Stimulated activated CD4-positive, alpha-beta T cell treated with anti-CD3 and anti-CD28 coated beads, Interleukin-4, amount 100 ng/mL, for 4 hours (primary cell): ENCODE results near the gene LSAMP.

Experiments used
- DNase-seq, 2 experiments: peaks; one replicate each; pipeline ENCODE4 v3.0.0-alpha.2; 2020

LSAMP gene

DNA sequence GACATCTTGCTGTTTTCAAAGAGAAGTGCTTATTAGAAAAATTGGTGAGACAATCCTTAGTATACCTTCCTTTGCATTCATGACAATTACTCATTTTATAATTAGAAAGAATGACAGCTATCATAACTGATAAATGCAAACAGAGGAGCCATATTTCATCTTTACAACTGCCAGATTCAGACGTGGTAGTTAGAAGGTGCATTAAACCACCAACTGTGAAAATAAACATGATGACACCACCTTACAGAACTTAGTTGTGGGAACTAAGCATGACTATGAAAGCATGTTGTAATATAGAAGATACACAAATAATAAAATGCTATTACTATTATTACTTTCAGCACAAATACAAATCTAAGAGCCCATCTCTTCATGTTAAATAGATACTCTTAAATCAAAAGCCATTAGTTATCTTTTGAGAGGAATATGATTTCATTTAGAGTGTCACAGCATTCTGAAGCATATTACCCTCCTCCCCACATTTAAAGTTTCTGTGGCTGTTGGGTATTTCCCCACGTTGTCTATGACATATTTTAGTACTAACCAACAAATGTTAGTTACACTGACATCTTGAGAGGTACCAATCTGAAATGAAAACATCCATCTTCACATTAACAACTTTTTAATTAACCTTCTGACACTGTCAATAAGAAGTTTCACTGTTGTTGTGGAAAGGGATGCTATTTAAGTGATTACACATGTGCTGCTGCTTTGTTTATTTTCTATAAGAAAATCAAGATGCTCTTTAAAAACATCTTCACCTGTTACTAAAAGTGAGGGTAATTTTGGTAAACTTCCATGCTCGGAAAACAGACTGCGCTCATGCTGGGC is 163.8 kb downstream of the LSAMP start:
- no peak for DNase-seq

DNA sequence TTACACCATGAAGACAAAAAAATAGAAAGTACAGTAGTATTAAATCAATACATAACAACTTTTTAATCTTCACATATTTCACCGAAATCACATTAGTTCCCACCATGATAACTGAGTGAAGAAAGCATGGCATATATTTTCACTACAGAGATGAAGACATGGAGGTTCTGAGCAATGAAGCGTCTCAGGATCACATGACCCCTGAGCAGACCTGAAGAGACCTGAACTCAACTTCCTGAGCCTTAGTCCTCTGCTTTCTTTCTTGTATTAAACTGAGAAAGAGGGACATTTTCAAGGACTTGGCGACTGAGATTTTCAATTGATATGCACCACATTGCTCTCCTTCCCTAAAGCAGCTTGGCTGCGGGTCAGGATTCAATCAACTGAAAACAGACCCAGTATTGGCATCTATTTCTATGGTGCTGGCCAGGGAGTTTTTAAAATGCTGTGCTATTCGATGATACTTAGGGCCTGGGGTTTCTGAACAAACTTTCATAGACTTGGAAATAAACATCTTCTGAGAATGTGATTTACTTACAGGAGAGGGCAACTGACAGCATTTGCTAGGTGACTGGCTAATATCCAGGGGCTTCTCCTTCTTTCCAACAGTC is 165.1 kb downstream of the LSAMP start:
- DNase-seq = no peak

DNA sequence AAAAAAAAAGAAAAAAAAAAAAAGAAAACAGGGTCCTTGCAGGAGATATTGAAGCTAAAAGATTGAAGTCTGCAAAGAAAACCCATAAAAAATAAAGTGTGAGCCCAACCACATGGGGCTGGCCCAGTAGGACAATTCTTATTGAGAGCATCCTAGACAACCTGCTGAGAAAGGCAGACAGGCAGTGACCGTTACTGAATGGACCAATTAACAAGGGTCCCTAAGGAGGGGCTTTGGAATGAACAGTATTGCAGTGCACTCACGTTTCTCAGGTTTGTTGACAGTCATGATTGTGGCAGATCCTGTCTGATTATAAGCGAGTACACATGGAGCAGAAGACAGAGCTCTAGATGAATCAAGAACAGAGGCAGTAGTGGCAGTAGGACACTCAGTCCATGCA is 168.6 kb downstream of the LSAMP start:
- DNase-seq = no peak

DNA sequence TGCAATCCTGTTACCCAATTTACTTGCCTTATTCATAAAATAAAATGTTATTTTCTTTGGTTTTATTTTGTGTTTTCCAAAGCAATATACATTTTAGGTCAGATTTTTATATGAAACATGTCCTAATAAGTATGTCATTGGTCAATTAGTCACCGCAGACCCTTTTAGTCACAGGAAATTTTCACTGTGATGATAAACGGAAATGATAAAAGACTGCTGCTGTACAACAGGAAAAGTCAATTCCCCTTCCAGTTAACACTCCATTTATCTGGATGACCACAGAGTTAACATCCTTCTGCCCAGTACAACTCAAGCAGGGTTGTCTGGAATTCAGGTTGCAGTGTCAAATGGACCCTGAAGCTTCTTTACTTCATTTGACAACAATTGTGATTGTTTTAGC is 175.2 kb downstream of the LSAMP start:
- DNase-seq = no peak

DNA sequence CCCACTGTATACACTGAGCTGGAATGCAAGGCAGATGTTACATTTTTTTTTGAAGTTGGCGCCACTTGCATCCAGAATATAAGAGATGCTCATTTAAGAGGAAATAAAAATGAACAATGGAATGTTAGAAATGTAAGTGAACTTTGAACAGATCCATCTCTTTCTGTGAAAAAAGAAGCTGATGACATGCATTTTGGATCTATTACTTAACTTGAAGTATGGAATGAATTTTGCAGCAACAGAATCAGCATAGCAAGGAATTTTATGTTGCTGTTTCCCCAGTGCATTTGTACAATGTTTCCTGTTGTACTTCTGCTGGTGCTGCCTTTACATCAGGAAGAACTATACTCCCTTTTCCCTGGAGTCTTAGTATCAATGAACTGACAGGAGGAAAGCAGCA is 178.2 kb downstream of the LSAMP start:
- no peak for DNase-seq

- DNase-seq = no peak
These were observed 179.2 kb downstream of the LSAMP start for GRCh38 chr3:116265976-116266584.

- DNase-seq = no peak
These were observed 180.0 kb downstream of the LSAMP start for GRCh38 chr3:116265320-116265695.

DNA sequence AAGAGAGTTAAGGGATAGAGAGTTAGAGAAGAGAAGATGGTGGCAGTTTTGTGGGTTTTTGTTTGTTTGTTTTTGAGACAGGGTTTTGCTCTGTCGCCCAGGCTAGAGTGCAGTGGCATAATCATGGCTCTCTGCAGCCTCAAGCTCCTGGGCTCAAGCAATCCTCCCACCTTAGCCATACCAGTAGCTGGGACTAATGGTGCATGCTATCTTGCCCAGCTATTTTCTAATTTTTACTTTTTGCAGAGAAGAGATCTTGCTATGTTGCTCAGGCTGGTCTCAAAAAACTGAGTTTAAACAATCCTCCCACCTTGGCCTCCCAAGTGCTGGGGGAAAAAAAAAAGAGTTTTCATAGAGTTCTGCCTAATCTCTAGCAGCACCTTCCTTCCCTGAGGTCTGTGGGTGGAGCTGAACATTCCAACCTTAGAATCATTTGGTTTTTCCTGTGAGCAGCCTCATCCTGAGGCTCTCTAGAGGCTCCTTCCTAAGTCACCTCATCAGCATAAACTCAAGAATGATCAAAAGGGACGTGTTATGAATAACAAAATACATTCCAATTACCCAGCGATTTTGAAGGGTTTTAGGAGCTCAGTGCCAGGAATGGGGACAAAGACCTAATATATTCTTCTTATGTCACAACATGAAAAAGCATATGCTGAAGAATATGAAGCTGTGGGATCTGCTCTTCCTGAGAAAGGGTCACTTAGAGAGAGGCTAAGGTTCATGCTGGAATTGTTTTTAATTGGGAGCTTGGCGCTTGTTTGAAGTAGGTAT is 180.6 kb downstream of the LSAMP start:
- no peak for DNase-seq

GRCh38 chr3:116263842-116264545 is 181.3 kb downstream of the LSAMP start:
- DNase-seq = no peak

- DNase-seq = no peak
These were observed 184.8 kb downstream of the LSAMP start for GRCh38 chr3:116260491-116260890.

DNA sequence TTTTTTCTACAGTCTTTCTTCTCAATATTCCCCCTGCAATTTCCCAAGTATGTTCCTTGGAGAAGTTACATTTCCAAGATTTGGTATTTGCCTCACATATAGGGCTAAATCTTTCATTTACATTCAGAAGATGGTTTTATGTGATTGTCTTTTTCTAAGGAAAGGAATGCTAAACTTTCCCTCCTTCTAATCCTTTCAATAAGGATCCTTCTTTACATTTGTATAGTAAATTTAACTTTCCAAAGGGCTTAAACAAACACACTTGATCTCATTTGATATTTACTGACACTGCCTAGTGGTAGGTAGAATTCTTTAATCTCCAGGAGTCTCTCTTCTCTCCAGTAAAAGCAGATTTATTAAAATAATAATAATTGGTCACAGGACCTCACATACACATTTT is 185.3 kb downstream of the LSAMP start:
- DNase-seq = no peak

GRCh38 chr3:116256843-116257485 is 188.3 kb downstream of the LSAMP start:
- no peak for DNase-seq

DNA sequence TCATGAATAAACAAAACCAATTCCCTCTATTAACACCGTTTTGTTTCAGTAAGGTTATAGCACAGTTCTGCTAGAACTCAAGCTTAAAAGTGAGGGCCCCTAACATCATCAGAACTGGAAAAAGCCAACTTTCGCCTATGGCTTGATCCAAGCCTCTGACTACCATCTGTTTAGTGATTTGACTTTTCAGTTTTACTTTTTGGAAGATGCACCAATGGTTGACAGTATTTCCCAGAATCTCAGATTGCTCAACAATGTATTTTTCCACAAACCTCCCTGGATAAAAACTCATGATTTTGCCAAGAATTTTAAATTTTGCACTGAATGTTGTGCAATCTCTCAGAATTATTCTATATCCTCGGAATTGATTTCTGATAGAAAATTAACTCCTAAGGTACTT is 190.7 kb downstream of the LSAMP start:
- no peak for DNase-seq

DNA sequence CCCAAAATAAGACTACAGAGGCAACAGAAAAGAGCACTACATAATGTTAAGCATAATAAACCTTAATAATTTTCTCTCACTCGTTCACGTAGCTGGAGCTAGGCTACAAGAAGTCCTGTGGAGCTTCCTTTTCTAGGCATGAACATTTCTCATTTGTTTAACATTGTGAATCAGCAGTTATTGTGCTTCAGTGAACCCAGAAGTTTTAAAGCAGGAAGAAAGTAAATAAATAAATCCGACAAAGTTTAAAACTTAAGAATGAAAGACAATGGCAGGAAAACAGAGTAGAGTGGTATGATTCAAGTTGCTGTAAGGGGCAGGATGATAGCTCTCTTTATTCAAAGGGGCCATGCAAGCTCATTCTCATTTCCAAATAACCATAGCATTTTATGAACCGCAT is 191.8 kb downstream of the LSAMP start:
- DNase-seq = no peak

- DNase-seq = no peak
These were observed 197.7 kb downstream of the LSAMP start for GRCh38 chr3:116247605-116248004.

DNA sequence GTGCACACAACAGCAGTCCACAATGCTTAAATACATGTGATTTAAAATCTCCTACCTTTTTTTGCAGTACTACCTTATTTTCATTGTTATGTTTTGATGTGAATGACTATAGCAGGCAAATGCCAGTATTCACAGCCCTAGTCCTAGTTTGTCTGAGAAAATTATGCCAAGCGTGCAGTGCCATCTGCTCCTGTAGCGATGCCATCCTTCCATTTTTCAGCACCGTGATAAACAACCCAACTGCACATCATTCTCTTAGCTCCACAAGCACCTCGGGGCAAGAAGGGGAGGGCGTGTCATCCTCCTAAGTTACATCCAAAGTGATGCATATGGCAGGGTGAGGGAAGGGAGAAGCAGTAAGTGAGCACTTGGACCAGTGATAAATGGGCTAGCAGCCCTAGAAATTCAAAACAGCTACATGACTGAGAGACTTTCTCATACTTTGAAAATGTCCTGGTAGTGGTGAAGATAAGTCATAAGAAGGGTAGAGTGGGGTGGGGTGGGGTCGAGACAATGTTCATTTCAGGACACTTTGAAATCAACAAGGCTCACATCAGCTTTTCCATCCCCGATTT is 198.8 kb downstream of the LSAMP start:
- no peak for DNase-seq

DNA sequence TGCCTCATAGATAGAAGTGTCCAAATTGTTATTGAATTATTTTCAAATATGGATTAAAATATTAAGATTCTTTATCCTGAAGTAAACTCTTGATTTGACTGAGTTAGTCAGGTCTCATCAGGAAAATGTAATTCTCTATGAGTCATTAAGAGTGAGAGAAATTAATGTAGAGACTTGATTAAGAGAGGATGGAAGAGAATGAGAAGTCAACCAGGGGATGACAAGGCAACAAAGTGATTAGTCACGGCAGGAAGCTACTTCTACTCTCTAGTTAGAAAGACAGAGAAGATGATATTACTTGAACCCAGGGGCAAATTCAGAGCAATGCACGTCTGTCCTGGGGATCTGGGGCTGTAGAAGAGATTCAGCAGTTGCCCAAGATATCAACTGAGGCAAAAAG is 202.5 kb downstream of the LSAMP start:
- DNase-seq = no peak

- DNase-seq = no peak
These were observed 203.6 kb downstream of the LSAMP start for GRCh38 chr3:116241677-116242076.

DNA sequence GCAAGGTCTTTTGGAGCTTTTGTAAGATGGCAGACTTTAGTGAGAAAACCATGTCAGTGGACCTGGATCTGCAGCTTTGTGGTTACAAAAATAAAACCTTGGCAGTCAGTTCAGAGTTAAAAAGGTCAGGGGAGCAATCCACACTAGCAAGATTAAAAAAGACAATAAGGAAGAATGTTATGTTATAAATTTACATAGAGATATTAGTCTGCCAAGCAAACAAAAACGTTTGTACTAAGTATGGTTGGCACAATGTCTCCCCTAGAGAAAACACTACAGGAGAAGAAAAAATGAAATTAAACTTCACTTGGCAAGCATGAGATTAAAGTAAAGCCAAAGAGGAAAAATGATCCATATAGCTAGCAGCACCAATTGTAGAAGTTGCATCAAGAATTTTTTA is 205.0 kb downstream of the LSAMP start:
- DNase-seq = no peak

DNA sequence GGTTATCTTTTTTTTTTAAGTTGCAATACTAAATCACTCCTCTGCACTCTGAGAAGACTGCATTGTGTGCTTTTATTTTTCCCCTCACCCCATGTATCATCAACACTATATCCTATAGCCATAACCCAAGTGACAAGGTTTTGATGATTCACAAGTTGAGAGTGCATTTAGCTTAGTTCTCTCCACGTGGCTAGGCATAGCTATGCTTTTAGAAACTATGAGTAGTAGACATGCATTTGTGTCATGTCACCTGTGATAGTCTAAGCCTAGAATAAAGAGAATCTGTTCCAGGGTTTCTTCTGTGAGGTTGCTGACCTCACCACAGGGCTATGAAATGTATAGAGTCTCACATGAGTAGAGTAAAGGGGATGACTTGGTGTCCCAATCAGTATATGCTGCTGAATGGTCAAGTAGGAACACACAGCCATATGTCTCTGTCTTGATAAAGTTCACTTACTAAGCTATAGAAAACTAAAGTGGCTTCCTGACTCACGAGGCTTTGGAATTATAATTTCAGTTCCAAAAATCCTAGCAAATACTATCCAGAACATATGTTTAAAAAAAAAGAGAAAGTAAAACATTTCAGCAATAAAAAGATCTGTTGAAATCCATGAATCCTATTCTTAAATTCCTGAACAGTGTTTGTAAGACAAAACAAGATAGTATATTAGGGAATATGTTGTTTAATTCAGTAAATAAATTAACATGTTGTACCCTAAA is 206.3 kb downstream of the LSAMP start:
- no peak for DNase-seq

GRCh38 chr3:116233711-116234357 is 211.5 kb downstream of the LSAMP start:
- no peak for DNase-seq
